Activated T-cell treated with anti-CD3 and anti-CD28 coated beads, Interleukin-2, amount 50 U/mL, for 48 hours (primary cell): ENCODE results near the gene ANXA11.

ENCODE experiments used
- DNase-seq, 2 experiments: peaks; one replicate each; pipeline ENCODE4 v3.0.0-alpha.2; 2020

ANXA11 gene

DNA sequence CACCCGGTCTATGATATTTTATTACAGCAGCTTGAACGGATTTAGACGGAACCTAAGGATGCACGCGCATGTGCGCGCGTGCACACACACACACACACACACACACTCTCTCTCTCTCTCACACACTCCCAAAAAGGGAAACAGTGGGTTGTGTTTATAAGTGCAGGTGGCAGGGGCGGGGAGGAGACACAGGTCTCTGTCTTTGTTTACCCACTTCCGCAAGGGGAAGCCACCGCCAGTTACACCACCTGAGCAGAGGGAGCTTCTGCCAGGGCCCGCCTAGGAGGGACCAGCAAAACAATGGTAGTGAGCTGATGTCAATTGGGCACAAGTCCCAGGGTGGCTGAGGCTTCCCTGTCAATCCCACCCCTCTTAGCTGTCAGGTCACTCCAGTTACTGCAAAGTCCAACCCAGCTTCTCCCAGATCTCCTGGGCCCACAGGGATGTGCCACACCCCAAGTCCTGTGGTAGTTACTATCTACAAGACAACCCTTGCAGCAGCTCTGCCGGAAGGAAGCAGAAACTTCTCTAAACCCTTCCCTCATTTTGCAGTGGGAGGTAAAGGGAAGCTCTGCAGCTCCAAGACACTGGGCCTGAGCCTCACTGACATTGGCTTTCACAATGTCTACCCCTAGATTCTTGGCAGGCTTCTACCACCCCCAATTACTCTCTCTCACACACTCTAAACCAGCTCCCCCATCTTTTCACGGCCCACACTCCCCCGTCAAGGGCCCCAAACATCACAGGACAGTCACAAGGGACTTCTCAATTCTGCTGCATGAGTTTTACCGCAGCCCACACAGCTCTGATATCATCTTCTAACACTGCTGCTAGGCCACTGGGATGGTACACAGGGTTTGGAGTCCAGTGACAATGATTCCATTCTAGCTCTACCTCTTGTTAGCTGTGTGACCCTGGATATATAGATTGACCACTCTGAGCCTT is 17.6 kb downstream of the ANXA11 start:
- peak; percentile 77 to 80 for DNase-seq

DNA sequence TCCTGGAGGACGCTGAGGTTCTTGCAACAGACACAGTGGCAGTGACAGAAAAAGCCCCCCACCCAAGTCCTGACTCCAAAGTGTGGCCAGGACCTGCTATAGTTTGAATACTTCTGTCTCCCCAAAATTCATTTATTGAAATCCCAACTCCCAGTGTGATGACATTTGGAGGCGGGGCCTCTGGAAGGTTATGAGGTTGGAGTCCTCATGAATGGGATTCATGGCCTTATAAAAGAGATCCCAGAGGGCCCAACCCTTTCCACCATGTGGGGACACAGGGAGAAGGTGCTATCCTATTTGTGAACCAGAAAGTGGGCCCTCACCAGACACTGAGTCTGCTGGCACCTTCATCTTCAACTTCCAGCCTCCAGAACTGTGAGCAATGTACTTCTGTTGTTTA is 18.3 kb downstream of the ANXA11 start:
- no peak for DNase-seq

DNA sequence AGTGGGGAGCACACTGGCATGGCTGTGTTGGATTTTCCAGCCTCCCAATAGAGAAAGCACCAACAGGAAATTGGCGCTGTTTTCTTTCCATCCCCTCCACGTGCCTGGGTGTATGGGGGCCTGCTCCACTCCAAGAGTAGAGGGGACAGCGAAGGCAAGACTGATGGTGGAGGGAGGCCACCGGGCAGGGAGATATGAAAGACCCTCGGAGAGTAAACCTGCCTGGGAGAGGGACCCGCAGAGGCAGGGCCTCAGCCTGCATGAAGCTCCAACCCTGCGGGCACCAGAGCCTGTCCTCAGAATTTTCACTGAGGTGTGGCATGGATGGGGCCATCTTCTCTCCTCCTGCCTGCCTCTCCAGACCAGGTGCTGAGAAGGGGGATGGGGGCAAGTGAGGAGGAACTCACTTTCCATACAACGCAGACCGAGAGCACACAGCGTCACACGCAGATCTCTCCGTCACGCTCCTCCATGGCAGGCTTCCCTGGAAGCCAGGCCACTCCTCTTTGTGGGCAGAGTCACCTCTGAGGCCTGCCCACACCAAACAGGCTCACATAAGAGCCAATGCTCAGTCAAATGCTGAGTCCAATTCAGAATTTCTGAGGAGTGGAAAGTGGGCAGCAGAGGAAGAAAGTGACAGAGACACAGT is 18.8 kb downstream of the ANXA11 start:
- DNase-seq = peak in 1 of 2 experiments; percentile 62

DNA sequence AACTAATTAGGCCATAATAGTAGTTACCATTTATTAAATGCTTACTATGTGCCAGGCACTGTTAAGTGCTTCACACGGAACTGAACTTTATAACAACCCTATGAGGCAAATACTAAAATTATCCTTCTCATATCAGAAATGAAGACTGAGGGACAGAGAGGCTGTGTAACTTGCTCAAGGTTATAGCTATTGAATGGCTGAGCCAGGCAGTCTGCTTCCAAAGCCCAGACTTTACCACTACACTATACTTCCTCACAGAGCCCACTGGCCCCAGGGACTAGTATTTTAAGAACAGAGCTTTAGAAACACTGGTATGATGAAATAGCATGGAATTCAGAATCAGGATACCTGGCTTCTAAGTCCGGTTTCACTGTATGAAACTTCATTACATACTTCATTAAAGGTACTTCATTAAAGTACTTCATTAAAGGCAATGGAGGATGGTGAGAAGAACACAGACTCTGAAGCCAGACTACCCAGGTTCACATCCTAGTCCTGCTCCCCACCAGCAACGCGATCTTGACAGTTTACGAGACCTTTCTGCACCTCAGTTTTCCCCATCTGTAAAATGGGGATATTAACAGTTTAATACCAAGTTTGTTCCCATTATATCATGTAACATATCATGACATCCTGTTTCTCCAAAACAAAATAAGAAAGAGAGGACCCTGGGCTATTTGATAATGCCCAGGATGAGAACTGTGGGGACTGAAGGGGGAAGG is 19.6 kb downstream of the ANXA11 start:
- no peak for DNase-seq

DNA sequence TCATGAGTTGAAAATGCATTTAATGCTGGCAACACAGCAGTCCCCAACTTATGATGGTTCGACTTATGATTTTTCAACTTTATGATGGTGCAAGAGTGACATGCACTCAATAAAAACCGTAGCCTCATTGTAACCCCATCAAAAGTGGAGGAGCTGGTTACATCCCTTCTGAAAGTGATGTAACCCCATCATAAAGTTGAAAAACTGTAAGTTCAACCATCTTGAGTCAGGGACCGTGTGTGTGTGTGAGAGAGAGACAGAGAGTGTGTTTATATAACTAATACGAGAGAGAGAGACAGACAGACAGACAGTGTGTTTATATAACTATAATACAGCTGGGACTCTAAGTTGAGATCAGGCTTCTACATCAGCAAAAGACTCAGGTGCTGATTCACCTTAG is 21.0 kb downstream of the ANXA11 start:
- no peak for DNase-seq

DNA sequence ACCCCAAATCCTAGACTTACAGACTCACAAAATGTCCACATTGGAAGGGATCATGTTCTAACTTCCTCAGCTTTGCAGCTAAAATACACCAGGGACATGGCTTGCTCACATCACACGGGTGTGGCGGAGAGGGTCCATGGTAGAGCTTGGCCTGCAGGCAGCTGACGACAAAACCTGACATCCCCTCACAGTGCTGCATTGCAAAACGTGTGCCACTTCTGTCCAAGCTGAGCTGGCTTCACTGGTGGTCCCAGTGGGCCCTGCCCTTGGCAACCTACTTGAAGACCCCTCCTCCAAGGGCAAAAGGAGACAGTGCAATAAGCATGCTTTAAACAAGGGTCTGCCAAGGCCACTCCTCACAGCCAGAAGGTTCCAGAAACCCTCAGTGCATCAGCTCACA is 21.9 kb downstream of the ANXA11 start:
- no peak for DNase-seq

DNA sequence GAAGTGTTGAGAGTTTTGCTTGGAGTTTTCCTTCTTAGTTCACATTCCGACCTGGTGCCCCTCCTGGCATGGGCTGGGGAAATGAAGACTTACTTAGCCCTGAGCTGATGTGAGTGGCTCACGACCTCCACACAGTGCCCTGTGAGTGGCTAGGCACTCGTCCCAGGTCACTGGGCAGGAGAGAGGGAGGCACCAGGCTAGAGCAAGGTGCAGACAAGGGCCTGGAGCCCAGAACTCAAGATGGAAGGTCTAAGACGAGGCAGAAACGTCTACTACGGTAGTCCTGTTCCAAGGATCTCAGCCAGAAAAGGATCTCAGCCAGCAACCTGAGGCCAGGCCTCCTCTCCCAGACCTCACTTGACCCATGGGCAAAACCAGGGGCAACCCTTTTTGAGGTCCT is 22.4 kb downstream of the ANXA11 start:
- DNase-seq = no peak

DNA sequence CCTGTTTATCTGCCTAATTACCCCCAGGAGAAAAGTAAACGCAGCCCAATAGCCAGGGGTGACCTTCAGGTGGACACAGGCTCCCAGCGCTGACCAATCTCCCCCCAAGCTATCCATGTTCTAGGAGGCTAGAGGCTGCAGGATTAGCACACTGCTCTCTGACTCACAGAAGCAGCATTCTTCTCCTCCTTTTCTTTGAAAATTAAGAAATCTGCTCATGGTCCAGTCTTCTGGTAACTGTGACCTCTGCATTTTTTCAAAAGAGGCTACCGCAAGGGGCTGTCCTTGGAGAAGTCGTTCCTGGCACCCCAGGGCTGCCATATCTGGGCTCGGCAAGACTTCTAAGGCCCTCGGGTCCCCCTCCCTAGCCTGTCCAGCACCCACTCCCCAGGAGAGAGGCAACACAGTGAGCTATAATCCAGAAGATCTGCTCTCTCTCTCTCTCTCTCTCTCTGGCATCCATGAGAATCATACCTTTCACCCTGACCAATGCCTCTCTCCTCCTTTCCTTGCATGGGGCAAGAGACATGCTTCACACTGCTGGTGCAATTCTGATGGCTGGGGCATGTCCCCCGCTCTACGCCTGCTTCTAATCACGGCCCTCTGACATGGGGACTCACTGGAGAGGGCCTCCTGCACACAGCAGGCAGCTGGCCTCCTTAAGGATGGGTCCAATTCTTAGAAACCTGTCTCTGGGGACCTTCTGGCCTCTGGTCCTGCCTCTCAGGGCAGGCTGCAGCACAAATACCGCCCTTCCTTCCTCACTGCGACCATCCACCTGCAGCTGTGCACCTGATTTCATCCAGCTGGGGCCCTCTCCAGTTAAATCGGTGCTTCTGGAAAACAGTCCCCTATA is 27.3 kb downstream of the ANXA11 start:
- no peak for DNase-seq

DNA sequence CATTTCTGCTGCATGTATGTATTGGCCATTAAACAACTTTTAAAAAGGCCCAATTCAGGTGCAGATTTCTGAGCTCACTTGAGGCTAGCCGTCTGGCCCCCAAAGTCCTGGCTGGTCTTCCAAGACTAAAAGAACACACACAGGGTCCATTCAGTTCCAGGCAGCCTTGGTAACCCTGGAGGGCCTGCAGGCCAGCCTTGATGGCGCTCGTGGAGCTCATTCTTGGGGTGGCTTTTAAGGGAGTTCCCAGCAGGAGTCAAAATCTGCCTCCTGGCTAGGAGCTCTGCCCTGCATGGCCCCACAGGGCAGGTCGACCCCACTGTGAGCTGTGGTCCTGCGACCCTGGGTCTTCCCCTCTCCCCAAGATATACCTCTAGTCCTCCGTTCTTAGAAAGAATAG is 28.8 kb downstream of the ANXA11 start:
- no peak for DNase-seq

DNA sequence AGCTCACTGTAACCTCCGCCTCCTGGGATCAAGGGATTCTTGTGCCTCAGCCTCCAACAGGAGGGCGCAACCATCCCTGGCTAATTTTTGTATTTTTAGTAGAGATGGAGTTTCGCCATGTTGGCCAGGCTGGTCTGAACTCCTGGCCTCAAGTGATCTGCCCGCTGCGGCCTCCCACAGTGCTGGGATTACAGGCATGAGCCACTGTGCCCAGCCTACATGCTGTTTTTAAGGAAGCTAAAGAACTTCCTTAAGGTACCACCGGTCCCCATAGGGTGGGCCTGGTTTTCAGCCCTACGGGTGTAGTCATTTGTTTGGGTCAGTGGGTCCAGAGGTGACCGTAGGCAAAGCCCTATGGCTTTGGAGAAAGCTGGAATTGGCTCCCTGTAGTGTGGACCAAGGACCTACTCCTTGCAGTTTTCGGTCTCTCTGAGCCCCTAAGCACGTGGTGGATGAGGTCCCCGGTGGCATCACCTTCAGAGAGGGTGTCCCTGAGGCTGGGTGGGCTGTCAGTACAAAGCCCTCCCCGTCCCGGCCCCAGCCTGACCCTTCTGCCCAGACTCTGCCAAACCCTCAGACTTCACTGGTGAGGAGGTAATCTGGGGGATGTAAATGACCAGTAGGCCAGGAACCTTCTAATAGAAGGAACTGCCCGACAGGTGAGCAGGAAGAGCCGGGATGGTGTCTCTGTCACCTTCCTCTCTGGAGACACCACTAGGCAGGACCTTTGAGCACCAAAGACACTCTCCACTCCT is 30.5 kb downstream of the ANXA11 start:
- no peak for DNase-seq

DNA sequence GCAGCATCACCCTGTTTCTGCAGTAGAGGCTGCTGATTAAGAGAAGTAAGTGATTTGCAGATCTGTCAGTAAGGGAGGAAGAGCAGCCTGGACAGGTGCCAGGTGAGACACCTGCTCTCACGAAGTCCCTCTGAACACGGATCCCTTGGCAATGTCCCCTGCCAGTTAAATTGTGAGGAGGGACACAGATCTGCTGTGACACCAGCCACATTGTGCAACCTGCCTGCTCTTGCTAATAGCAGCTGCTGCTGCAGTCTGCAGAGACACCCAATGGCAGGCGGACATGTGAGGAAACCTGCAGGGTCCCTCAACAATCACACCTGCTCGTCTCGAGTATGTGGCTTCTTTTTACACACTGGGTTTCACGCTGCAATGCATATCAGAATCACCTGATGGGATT is 31.9 kb downstream of the ANXA11 start:
- DNase-seq = no peak

DNA sequence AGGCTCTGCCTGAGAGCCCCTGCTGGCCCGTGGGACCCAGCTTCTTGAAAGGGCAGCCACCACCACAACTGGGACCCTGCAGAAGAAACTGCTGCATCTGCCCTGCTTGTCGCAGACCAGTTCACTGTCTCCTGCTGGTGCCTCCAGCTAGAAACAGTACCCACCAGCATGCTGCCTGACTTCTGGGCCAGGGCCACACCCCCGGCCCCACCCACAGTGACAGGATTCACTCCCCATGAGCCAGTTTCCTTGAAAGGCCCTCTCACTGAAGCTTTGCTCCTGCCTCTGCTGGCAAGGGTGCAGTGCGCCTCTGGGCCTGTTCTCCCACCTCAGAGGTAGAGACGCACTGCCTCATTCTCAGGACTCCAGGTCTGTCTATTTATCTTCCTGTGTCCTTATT is 32.4 kb downstream of the ANXA11 start:
- DNase-seq = no peak

DNA sequence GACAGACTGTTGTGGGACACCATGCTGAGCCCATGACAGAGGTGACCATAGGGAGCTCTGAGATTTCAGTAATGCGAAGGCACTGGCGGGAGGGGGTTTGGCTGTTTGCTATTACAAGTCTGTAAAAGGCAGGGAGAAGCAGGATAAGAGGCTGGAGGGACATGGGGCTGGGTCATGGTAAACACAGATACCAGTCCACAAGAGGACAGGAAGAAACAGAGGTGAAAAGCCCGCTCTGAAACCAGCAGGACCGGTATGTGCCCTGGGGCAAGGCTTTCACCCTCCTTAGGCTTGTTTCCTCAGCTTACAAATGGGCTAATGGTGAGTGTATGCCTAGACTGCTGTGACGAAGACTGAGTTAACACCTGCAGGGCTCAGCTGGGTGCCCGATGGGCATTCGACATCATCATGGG is 34.1 kb downstream of the ANXA11 start:
- no peak for DNase-seq

DNA sequence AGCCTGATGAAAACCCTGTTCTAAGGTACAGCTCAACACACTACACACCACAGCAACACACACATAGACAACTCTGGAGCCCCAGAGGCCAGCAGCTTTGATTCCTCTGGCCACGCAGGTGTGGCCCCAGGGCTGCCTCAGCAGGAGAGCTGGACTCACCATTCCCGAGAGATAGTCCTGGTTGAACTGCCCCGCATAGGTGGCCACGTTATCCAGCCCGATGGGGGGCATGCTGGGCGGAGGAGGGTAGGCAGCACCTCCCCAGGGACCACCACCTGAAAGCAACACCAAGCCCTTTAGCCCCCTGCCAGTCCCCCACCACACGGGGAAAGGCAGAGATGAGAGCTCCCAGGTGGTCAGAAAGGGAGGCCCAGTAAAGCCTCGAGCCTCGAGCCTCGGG is 34.7 kb downstream of the ANXA11 start:
- DNase-seq = no peak

DNA sequence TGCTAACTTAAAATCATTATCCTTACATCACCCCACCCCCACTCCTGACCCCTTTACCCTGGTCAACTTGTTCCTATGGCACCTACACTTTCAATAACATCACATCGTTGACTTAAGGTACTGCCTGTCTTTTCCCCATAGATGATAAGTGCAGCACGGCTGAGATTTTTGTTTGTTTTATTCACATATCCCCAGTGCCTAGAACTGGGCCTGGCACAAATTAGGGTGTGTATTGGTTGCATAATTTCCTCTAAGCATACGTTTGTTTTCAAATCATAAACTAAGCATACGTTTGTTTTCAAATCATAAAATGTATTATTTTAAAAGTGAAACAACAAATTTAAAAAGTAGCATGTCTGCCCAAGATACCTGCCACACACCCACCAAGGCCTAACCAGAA is 35.3 kb downstream of the ANXA11 start:
- DNase-seq = no peak

DNA sequence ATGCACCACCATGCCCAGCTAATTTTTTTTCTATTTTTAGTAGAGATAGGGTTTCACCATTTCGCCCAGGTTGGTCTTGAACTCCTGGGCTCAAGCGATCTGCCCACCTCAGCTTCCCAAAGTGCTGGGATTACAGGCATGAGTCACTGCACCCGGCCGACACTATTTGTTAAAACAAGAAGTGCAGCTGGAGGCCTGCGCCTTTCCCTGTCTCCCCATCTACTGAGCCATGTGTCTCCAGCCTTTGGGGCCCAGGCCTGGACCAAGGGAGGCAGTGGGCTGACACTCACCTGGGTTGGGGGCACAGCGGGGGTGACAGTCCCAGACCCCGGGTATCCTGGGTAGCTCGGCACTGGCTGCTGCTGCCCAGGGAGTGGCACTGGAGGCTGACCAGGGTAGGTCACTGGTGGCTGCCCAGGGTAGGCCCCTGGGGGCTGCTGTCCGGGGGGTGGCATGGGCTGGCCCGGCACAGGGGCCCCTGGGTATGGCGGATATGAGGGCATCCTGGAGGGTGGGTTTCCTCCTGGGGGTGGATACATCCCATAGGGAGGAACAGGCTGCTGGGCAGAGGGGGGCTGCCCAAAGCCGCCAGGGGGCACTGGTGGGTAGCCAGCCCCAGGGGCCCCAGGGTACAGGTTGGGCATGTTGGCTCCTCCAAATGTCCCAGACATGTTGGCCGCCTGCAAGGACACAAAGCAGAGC is 36.5 kb downstream of the ANXA11 start:
- peak in 1 of 2 experiments; percentile 40 for DNase-seq

DNA sequence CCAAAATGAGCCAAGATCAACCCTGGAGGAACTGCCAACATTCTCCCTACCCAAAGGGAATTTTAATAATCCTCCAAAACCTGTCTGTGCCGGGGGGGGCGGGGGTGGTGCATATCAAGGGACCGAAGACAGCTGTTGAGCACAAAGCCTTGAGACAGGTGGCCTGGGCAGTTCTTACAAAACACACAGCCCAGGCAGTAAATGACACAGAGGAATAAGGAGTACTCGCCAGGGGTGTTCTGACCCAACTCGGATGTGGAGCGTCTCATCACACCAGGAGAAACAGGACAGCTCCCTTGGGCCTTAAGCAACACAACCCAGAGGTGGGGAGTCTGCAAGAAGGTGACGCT is 37.2 kb downstream of the ANXA11 start:
- DNase-seq = no peak

DNA sequence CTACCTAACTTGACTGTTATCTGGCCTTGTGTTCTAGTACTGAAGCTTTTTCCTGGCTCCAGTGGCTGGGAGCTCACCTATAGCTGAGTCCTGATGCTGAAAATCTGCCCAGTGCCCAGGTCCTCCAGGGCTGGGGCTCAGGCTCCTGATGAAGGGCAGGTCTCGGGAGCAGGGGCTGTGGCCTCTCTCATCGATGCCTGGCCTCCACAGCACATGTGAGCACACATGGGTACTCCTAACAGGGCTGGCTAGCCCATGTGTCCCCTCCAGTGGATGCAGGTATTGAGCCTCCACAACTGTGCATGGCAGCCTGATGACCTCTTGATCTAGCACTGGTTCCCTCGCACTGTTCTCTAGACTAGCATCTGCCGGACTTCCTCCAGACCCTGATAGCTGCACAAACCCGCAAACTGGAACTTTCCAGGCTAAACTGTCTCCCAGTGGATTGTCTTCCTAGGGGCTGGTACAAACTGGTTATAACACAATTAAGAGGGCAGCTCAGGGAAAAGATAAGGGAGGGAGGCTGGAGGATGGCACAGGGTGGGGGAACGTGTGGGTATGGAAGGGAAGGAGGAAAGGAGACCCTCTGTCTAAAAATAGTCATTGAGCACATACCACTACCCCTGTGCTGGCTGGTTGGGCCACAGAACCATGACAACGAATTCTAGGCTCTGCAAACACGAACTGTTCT is 37.7 kb downstream of the ANXA11 start:
- no peak for DNase-seq

DNA sequence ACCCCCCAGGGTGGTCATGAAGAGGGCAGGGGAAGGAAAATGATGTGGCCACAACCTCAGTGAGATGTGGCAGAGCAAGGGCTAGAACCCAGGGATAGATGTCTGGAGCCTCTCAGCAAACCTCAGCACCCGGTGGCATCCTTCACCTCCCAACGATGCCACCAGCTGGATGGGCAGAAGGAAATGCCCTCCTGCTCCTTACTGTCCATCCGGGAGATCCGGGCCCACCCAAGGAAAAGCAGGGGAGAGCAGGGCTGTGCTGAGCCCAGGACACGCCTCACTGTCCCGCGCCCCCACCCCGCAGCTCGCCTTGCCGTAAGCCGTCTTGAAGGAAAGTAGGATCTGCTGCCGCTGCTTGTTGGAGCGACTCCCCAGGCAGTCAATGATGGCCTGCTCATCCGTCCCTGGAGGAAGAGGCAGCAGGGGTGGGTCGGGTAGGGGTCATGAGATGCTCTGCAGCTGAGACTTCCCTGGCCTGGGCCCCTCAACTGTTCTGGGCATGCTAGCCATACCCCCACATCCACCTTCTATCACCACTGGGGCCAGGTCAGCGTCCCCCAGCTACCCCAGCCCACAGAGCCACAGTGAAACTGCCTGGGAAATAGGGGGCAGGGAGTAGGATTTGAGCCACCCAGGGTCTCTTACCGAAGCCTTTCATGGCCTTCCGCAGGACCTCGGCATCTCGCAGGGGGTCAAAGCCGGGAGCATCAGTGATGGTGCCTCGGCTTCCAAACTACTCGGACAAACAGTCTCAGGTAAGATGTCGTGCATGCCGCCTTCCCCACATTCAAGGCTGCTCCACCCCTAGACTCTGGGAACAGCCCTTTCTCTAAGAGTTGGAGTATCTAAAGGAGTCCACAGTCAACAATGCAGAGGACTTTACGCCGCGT is 38.5 kb downstream of the ANXA11 start:
- DNase-seq = no peak

DNA sequence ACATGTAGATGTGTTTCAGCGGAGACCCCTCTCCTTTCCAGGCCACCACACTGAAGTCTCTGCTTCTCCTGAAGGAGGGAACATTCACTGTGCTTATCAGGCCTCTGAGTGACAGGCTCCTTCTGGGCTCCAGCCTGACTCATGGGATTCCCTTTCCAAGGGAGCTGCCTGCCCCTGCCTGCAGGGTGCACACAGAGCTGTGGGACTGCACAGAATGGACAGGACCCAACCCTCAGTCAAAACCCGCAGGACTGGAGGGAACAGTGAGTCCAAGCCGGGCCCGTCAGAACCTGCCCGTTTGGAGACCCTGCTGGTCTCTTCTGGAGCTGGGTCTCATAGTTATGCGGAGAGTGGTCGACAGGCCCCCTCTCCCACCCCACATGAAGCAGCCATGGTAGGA is 40.2 kb downstream of the ANXA11 start:
- no peak for DNase-seq
